Measurements from ENCODE around the gene LACTB.

LACTB gene

GRCh38 chr15:63180746-63181145, 59.1 kb downstream of the LACTB start:
- Histone ChIP-seq H3K79me2 (ENCODE audit: control insufficient read depth, insufficient read depth, low read length) (no peaks in the 10 kb centered on the region), H2BK5ac (ENCODE audit: low read length) (no peak overlapping the region), H3K27ac (ENCODE audit: low read depth, low read length) (no peak overlapping the region), H3K56ac (ENCODE audit: low read length) (no peak overlapping the region), H2AK5ac (ENCODE audit: low read length) (no peak overlapping the region), H3K9ac (ENCODE audit: low read length) (no peak overlapping the region), H3K27me3 (ENCODE audit: insufficient read depth, low read length, poor library complexity) (no peaks in the 10 kb centered on the region), H3K36me3 (ENCODE audit: control insufficient read depth, insufficient read depth, low read length) (no peaks in the 10 kb centered on the region), H3K4me3 (ENCODE audit: low read length) (no peak overlapping the region), H3K23ac (ENCODE audit: low read length) (no peak overlapping the region), H3K4me1 (ENCODE audit: control insufficient read depth, low read depth, low read length) (no peaks in the 10 kb centered on the region), H3K18ac (ENCODE audit: low read length) (no peak overlapping the region), H2BK15ac (replicated peaks; ENCODE audit: low read depth) (no peak overlapping the region), H3K4me2 (ENCODE audit: low read length) (no peak overlapping the region), H4K5ac (ENCODE audit: low read length) (no peak overlapping the region), H4K8ac (ENCODE audit: low read depth, low read length) (no peak overlapping the region), H3K79me1 (ENCODE audit: low read length) (no peaks in the 10 kb centered on the region), H3K4ac (ENCODE audit: low read depth, low read length) (no peak overlapping the region), H2BK120ac (ENCODE audit: low read depth, low read length) (no peak overlapping the region)
- WGBS (ENCODE audit: extremely low coverage, insufficient coverage, low lambda C conversion rate) = no CpG with 5 or more reads among the region's 2 CpGs
- DNase-seq = no peak

GRCh38 chr15:63181648-63182047, 60.0 kb downstream of the LACTB start:
- no CpG with 5 or more reads among the region's 2 CpGs for WGBS (ENCODE audit: extremely low coverage, insufficient coverage, low lambda C conversion rate)
- H3K27ac ChIP-seq (ENCODE audit: low read depth, low read length) = no peak overlapping the region
- no peaks in the 10 kb centered on the region for H3K79me2 ChIP-seq (ENCODE audit: control insufficient read depth, insufficient read depth, low read length)
- no peak overlapping the region for H3K4me3 ChIP-seq (ENCODE audit: low read length)
- H3K36me3 ChIP-seq (ENCODE audit: control insufficient read depth, insufficient read depth, low read length) = no peaks in the 10 kb centered on the region
- DNase-seq = no peak
- no peak overlapping the region for H3K23ac ChIP-seq (ENCODE audit: low read length)
- no peak overlapping the region for H3K9ac ChIP-seq (ENCODE audit: low read length)
- H3K79me1 ChIP-seq (ENCODE audit: low read length) = no peaks in the 10 kb centered on the region
- H2BK15ac ChIP-seq (replicated peaks; ENCODE audit: low read depth) = no peak overlapping the region
- H2BK5ac ChIP-seq (ENCODE audit: low read length) = no peak overlapping the region
- no peaks in the 10 kb centered on the region for H3K27me3 ChIP-seq (ENCODE audit: insufficient read depth, low read length, poor library complexity)
- H4K8ac ChIP-seq (ENCODE audit: low read depth, low read length) = no peak overlapping the region
- H3K56ac ChIP-seq (ENCODE audit: low read length) = no peak overlapping the region
- no peak overlapping the region for H2BK120ac ChIP-seq (ENCODE audit: low read depth, low read length)
- H2AK5ac ChIP-seq (ENCODE audit: low read length) = no peak overlapping the region
- no peak overlapping the region for H4K5ac ChIP-seq (ENCODE audit: low read length)
- no peak overlapping the region for H3K4ac ChIP-seq (ENCODE audit: low read depth, low read length)
- no peak overlapping the region for H3K18ac ChIP-seq (ENCODE audit: low read length)
- H3K4me2 ChIP-seq (ENCODE audit: low read length) = no peak overlapping the region
- no peaks in the 10 kb centered on the region for H3K4me1 ChIP-seq (ENCODE audit: control insufficient read depth, low read depth, low read length)

DNA sequence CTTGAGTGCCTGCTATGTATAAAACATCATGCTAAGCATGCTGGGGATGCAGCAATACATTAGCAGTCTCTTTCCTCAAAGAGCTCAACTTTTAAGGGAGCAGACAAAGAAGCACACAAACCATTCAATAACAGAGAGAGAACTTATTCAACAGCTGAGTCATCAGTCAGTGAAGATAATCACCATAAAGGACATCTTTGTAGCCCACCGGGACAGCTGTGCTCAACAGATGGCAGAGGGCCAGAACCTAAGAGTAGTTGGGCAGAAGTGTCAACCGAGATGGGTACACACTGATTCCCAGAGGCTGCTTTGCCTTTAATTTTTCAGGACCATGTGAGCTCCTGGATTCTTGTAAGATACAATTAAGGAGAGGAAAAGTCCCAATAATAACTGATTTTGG, 63.5 kb downstream of the LACTB start:
- Histone ChIP-seq H3K9ac (ENCODE audit: low read length) (no peak overlapping the region), H3K23ac (ENCODE audit: low read length) (no peak overlapping the region), H3K4me1 (ENCODE audit: control insufficient read depth, low read depth, low read length) (peaks cover 2% of the 10 kb centered on the region), H2AK5ac (ENCODE audit: low read length) (no peak overlapping the region), H3K18ac (ENCODE audit: low read length) (no peak overlapping the region), H3K4me2 (ENCODE audit: low read length) (no peak overlapping the region), H4K8ac (ENCODE audit: low read depth, low read length) (no peak overlapping the region), H3K36me3 (ENCODE audit: control insufficient read depth, insufficient read depth, low read length) (no peaks in the 10 kb centered on the region), H2BK120ac (ENCODE audit: low read depth, low read length) (no peak overlapping the region), H3K4ac (ENCODE audit: low read depth, low read length) (no peak overlapping the region), H3K27ac (ENCODE audit: low read depth, low read length) (no peak overlapping the region), H3K79me1 (ENCODE audit: low read length) (peaks cover 5% of the 10 kb centered on the region), H2BK5ac (ENCODE audit: low read length) (no peak overlapping the region), H3K56ac (ENCODE audit: low read length) (no peak overlapping the region), H3K4me3 (ENCODE audit: low read length) (no peak overlapping the region), H2BK15ac (replicated peaks; ENCODE audit: low read depth) (no peak overlapping the region), H3K27me3 (ENCODE audit: insufficient read depth, low read length, poor library complexity) (no peaks in the 10 kb centered on the region), H4K5ac (ENCODE audit: low read length) (no peak overlapping the region), H3K79me2 (ENCODE audit: control insufficient read depth, insufficient read depth, low read length) (peaks cover 3% of the 10 kb centered on the region)
- WGBS (ENCODE audit: extremely low coverage, insufficient coverage, low lambda C conversion rate) = no CpG with 5 or more reads among the region's 2 CpGs
- no peak for DNase-seq

DNA sequence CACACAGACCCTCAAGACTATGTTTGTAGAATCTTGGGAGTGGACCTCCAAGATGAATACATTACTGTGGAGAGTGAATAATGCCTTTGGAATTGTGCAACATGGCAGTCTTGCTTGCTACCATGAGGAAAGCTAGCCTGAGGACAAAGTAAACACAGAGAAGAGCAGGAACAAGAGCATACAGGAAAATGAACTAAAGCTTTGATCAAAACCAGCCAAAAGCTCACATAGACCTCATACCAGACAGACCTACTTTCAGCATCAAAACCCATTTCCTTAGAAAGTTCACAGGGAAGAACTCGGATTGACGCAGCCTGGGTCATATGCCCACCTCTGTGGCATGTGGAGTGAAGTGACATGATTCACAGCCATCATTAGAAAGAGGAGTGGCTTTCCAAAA, 64.4 kb downstream of the LACTB start:
- Histone ChIP-seq H2BK5ac (ENCODE audit: low read length) (no peak overlapping the region), H2BK15ac (replicated peaks; ENCODE audit: low read depth) (no peak overlapping the region), H3K4me2 (ENCODE audit: low read length) (no peak overlapping the region), H3K23ac (ENCODE audit: low read length) (no peak overlapping the region), H2BK120ac (ENCODE audit: low read depth, low read length) (no peak overlapping the region), H3K79me2 (ENCODE audit: control insufficient read depth, insufficient read depth, low read length) (peaks cover 3% of the 10 kb centered on the region), H3K27ac (ENCODE audit: low read depth, low read length) (no peak overlapping the region), H4K5ac (ENCODE audit: low read length) (no peak overlapping the region), H3K36me3 (ENCODE audit: control insufficient read depth, insufficient read depth, low read length) (no peaks in the 10 kb centered on the region), H3K27me3 (ENCODE audit: insufficient read depth, low read length, poor library complexity) (no peaks in the 10 kb centered on the region), H3K9ac (ENCODE audit: low read length) (no peak overlapping the region), H2AK5ac (ENCODE audit: low read length) (no peak overlapping the region), H4K8ac (ENCODE audit: low read depth, low read length) (no peak overlapping the region), H3K4ac (ENCODE audit: low read depth, low read length) (no peak overlapping the region), H3K56ac (ENCODE audit: low read length) (no peak overlapping the region), H3K4me1 (ENCODE audit: control insufficient read depth, low read depth, low read length) (peaks cover 2% of the 10 kb centered on the region), H3K18ac (ENCODE audit: low read length) (no peak overlapping the region), H3K79me1 (ENCODE audit: low read length) (peaks cover 5% of the 10 kb centered on the region), H3K4me3 (ENCODE audit: low read length) (no peak overlapping the region)
- no CpG with 5 or more reads among the region's 2 CpGs for WGBS (ENCODE audit: extremely low coverage, insufficient coverage, low lambda C conversion rate)
- no peak for DNase-seq

DNA sequence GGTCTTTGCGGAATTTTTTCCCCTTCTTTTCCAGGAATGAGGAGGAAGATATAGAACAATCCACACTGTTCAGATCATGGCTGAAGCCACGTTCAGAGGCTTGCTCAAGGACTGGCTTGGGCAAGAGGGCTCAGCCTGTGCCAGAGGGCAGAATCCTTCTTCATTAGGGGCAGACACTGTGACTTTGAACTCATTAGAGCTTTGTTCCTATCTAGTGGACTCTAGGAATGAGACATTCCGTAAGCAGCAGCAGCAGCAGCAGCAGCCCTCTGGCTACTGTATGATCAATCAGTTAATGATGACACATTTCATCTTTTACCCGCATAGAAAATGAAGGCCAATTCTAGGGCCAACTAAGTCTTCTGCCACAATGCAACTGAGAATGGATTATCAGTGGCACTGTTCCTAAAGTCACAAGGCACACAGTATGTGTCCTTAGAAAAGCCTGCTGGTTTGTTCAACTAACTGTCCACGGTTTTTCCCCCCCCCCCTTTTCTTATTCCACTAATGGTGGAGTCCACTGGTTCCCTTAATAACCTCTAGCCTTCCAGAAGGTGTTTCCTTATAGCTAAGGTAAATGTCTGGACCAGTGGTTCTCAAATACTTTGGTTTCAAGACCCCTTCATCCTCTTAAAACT, 66.0 kb downstream of the LACTB start:
- Histone ChIP-seq H3K79me2 (ENCODE audit: control insufficient read depth, insufficient read depth, low read length) (peaks cover 13% of the 10 kb centered on the region), H3K27me3 (ENCODE audit: insufficient read depth, low read length, poor library complexity) (no peaks in the 10 kb centered on the region), H3K36me3 (ENCODE audit: control insufficient read depth, insufficient read depth, low read length) (no peaks in the 10 kb centered on the region), H3K27ac (ENCODE audit: low read depth, low read length) (no peak overlapping the region), H3K79me1 (ENCODE audit: low read length) (peaks cover 11% of the 10 kb centered on the region), H3K4me3 (ENCODE audit: low read length) (no peak overlapping the region), H4K5ac (ENCODE audit: low read length) (no peak overlapping the region), H3K56ac (ENCODE audit: low read length) (no peak overlapping the region), H3K9ac (ENCODE audit: low read length) (no peak overlapping the region), H2BK120ac (ENCODE audit: low read depth, low read length) (no peak overlapping the region), H4K8ac (ENCODE audit: low read depth, low read length) (no peak overlapping the region), H2BK15ac (replicated peaks; ENCODE audit: low read depth) (no peak overlapping the region), H2AK5ac (ENCODE audit: low read length) (no peak overlapping the region), H3K18ac (ENCODE audit: low read length) (no peak overlapping the region), H3K4ac (ENCODE audit: low read depth, low read length) (no peak overlapping the region), H3K4me1 (ENCODE audit: control insufficient read depth, low read depth, low read length) (peaks cover 8% of the 10 kb centered on the region), H3K4me2 (ENCODE audit: low read length) (no peak overlapping the region), H2BK5ac (ENCODE audit: low read length) (no peak overlapping the region), H3K23ac (ENCODE audit: low read length) (no peak overlapping the region)
- DNase-seq = no peak
- WGBS (ENCODE audit: extremely low coverage, insufficient coverage, low lambda C conversion rate) = no CpG with 5 or more reads among the region's 5 CpGs

All from mesendoderm (in vitro differentiated cells).